OCI-LY3 (cell line): ENCODE data around the gene SH3YL1.

Source experiments
- EZH2phosphoT487 ChIP-seq: fragments of 200-600 bp; shearing (Covaris generic); IDR thresholded peaks from 2 replicates; pipeline ENCODE4 v1.6.1; 2018; ENCODE audit warnings: antibody characterized with exemption, mixed run types, low read depth
- TF ChIP-seq, protein P1 (sequence below): fragments of 200-600, 300-600 bp; sonication (generic); IDR thresholded peaks from 2 replicates; pipeline ENCODE4 v1.5.1; 2014; ENCODE audit warnings: antibody characterized with exemption, low read length, low read depth

DNA sequence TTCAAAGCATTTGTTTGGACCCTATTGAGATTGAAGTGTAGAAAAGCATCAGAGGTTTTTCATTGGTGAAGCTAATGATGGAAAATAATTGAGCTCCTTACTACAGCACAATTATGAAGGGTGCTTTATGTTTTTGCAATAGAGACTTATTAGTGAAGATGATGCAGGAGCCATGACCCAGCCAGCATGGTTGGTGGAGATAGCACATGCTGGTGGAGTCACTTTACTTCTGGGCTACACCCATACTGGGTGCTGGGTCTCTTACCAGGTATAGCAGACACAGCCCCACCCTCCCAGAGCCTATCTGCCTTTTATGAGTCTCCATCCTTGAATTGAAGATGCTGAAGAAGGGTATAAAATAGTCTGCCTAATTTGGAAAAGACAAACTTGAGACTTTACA, 4.5 kb upstream of the SH3YL1 start:
- TF ChIP-seq, protein P1, sequence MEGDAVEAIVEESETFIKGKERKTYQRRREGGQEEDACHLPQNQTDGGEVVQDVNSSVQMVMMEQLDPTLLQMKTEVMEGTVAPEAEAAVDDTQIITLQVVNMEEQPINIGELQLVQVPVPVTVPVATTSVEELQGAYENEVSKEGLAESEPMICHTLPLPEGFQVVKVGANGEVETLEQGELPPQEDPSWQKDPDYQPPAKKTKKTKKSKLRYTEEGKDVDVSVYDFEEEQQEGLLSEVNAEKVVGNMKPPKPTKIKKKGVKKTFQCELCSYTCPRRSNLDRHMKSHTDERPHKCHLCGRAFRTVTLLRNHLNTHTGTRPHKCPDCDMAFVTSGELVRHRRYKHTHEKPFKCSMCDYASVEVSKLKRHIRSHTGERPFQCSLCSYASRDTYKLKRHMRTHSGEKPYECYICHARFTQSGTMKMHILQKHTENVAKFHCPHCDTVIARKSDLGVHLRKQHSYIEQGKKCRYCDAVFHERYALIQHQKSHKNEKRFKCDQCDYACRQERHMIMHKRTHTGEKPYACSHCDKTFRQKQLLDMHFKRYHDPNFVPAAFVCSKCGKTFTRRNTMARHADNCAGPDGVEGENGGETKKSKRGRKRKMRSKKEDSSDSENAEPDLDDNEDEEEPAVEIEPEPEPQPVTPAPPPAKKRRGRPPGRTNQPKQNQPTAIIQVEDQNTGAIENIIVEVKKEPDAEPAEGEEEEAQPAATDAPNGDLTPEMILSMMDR = no peak
- no peak for TF ChIP-seq EZH2phosphoT487
